GM21786 (cell line): ENCODE data around the gene MTMR3.

Experiments
- ATAC-seq: cut with Tn5 transposase; IDR thresholded peaks from one replicate; pipeline ENCODE4 v1.9.1; 2021; ENCODE audit not compliant: unreplicated experiment

MTMR3 gene

DNA sequence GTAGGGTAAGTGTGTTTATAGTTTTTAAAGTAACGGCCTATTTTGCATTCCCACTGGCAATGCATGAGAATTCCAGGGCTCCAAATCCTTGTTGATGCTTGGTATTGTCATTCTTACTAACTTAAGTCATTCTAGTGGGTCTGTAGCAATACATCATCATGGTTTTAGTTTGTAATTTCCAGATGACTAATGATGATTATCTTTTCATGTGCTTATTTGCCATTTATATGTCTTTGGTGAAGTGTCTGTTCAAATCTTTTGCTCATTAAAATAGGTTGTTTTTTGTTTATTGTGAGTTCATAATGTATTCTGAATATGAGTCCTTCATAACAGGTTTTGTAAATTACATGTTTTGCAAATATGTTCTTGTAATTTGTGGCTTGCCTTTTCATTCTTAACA lies 31.2 kb downstream of the MTMR3 start:
- ATAC-seq = no peak

GRCh38 chr22:29914991-29915533 lies 32.1 kb downstream of the MTMR3 start:
- ATAC-seq = no peak

DNA sequence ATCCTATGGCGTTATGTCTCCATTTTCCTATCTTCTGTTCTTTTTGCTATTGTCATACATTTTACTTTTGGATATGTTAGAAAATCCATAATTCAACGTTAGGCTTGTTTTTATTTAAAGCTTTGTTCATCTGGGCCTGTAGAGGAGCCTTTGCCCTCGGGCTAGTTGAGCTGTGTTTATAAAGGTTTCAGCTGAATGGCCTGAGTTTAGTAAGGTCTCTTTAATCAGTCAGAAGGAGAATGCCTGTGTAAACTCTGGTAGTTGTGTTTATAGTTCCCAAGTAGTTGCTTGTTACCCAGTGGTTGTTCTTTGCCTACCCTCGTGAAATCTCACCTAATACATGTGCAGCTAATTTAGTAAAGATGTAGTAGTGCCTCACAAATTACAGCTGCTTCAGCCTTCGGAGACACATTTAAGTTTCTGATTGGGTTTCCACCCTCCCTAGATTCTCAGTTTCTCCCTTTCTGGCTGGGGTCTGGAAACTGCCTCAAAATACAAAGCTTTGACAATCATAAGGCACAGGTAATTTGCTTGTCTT lies 33.1 kb downstream of the MTMR3 start:
- ATAC-seq = no peak

DNA sequence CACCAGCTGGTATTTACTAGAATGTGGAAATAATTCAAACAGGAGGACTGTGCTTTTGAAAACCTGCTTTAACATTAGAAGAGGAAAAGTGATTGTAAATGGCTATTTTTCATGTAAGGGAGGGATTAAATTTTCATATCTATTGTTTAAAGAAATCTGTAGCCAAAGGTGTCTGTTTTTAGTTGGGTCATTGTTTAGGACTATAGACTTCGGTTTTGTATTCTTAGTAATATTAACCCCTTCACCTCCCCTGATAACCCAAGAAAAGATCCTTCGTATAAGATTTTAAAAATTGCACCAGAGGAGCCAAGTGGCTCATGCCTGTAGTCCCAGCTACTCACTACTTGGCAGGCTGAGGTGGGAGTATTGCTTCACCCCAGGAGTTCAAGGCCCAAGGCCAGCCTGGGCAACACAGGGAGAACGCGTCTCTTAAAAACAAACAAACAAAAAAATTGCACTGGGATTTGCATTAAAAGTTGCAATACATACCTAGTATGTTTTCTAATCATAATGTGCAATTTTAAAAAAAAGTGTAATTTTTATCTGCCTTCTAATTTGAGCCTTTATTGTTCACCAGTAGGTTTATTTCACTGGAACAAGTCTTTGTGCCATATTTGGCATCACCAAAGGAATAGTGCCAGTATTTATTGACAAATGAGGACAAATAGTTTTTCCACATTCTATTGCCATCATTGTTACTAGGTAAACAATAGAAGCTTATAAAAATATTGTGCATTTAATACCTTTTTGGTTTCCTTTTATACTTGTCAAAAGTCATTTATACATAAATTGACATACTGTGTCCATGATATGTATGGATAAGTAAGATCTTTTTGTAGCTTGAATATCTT lies 34.3 kb downstream of the MTMR3 start:
- no peak for ATAC-seq

- no peak for ATAC-seq
Observed at GRCh38 chr22:29925402-29925801, 42.4 kb downstream of the MTMR3 start.

DNA sequence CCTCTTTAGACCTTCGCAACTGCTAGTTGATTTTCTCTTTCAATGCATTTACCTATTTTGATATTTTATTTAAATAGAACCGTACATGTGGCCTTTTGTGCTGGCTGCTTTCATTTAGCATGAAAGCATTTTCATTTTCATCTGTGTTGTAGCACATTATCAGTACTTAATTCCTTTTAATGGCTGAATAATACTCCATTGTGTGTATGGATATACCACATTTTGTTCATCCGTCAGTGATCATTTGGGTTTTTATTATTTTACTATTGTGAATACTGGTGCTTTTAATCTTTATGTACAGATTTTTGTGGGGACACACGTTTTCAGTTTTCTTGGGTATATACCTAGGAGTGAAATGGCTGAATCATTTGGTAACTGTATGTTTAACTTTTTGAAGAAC lies 43.1 kb downstream of the MTMR3 start:
- ATAC-seq = no peak

- ATAC-seq = no peak
Observed at GRCh38 chr22:29932136-29932535, 49.2 kb downstream of the MTMR3 start.

DNA sequence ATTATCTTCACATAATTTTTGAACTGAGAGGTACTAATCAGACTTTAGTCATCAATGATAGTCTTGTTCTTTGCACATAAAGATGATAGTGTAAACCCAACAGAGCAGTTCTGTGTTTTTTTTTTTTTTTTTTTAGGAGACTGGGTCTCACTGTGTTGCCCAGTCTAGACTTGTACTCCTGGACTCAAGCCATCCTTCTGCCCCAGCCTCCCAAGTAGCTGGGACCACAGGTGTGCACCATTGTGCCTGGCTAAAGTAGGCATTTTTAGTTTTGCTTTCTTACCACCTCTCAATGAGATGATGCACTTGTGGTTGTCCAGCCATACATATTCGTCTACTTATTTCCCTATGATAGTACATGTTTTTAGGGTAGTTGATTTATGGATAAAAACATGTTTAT lies 50.6 kb downstream of the MTMR3 start:
- ATAC-seq = no peak

DNA sequence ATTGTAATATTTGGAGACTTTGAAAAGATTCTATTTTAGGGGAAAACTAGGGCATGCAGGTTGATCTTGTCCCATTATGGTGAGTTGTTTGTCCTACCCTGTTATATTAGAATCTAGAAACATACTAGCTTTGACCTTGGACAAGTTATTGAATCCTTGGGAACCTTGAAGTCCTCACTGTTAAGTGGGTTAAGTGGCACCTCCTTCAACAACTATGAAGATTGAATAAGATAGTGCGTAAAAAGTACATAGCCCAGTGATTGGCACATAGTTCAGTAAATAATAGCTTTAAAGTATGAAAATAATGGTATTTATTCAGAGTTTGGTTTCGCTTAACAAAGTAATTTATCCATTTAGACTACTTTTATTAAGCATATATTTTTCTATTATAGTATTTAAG lies 51.6 kb downstream of the MTMR3 start:
- ATAC-seq = no peak

- no peak for ATAC-seq
Observed at GRCh38 chr22:29936186-29936585, 53.2 kb downstream of the MTMR3 start.

DNA sequence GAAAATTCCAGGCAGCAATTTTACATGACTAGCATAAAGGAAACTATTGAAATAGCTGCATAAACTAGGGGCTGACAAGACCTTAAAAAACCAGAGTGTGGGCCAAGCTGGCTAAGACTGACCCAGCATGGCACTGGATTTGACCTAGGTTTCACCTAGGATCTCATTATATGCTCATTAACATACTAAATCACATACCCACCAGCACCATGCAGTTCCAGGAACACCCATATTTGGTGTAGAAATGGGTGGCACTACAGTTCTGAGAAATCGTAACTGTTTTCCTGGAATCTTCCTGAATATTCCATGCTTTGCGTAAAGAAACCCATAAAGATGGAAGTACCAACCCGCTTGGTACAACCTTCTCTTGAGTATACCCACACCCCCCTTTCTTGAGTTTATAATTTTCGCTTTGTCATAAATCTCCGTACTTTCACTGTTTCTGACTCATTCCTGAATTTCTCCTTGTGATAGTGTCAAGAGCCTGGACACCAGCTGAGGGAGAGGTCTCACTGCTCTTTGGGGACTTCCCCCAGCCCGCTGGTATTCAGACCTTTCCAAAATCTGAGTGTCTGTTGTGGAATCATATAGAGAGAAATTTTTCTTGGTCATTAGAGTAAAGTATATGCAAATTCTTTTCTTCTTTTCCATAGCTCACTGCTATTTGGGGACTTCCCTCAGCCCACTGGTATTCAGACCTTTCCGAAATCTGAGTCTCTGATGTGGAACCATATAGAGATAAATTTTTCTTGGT lies 55.1 kb downstream of the MTMR3 start:
- ATAC-seq = no peak

GRCh38 chr22:29940526-29940925 lies 57.6 kb downstream of the MTMR3 start:
- ATAC-seq = no peak

DNA sequence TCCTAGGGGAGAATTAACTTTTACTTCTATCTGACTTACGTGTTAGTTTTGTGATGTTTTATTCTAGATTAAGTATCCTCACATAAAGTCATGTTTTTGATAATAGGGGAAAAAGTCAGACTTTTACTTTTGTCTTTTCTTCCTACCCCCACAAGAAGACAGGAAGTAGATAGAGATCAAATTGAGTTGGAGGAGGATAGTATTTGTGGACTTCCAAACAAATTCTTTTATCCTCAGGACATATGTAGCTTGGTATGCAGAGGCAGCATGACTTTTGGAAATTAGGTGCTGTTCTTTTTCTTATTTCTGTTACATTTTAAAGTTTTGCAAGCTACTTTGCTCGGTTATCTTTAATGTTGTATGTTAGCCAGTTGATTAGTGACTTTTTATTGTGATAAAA lies 61.4 kb downstream of the MTMR3 start:
- no peak for ATAC-seq

- ATAC-seq = no peak
Observed at GRCh38 chr22:29945435-29945834, 62.5 kb downstream of the MTMR3 start.

DNA sequence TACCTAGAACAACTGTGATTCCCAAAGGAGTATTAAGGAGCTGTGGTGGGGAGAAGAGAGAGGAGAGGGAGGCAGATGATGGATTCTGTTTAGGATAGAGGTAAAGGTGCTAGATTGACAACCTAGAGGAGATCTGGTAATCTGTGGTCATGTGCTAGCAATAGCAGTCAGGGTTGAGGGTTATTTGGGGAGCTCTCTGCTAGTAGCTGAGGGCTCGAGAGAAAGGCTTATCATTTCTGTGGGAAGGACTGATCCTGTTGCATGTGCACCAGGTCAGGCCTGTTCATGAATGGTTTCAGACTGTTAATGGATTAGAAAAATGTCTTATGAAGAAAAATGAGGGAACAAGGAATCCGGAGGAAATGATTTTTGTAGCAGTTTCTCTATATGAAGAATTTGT lies 63.2 kb downstream of the MTMR3 start:
- no peak for ATAC-seq

GRCh38 chr22:29947410-29948384 lies 64.7 kb downstream of the MTMR3 start:
- no peak for ATAC-seq

DNA sequence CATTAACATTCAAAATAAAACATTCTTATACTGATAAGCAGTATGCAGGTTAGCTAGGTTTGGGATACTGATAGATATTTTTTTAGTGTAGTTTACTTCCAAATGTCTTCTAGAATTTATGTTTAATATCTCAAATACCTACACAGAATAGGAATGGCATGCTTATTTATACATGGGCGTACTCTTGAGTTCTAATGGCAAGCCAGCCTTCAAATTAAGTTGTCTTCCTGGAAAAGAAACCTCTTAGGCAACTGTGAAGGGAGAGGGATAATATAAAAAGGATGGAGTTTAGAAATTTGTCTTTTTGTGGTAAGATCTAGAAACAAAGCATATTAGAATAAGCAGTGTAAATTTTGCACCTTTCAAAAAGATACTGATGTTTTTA lies 65.4 kb downstream of the MTMR3 start:
- ATAC-seq = no peak

GRCh38 chr22:29949872-29950271 lies 66.9 kb downstream of the MTMR3 start:
- no peak for ATAC-seq

- no peak for ATAC-seq
Observed at GRCh38 chr22:29951791-29952413, 68.9 kb downstream of the MTMR3 start.

GRCh38 chr22:29954203-29954855 lies 71.4 kb downstream of the MTMR3 start:
- no peak for ATAC-seq
